H9 (cell line): ENCODE measurements around the gene EPHB2. TPM values are rescaled to one million over a fixed set of nuclear protein-coding genes. Genes with fewer than 3 reads are reported as not detected.

Experiments
- DNase-seq: peaks from one replicate; pipeline ENCODE4 v3.0.0-alpha.2; 2017
- H2AFZ ChIP-seq: one replicate; pipeline ENCODE4 v1.6.1; 2013; ENCODE audit warnings: mild to moderate bottlenecking, low read length, control low read depth, moderate library complexity
- H2AK5ac ChIP-seq: 2 replicates; pipeline ENCODE4 v1.6.1; 2013; ENCODE audit warnings: low read length, control low read depth, mixed read lengths; ENCODE audit not compliant: insufficient read length
- H2BK120ac ChIP-seq: one replicate; pipeline ENCODE4 v1.6.1; 2013; ENCODE audit warnings: low read depth, mild to moderate bottlenecking, low read length, control low read depth, inconsistent platforms; ENCODE audit not compliant: poor library complexity, severe bottlenecking
- H2BK12ac ChIP-seq: 2 replicates; pipeline ENCODE4 v1.6.1; 2013; ENCODE audit warnings: low read length, control low read depth, mixed read lengths, low read depth; ENCODE audit not compliant: insufficient read length
- H2BK15ac ChIP-seq: 2 replicates; pipeline ENCODE4 v1.6.1; 2013; ENCODE audit warnings: low read depth, low read length, control low read depth
- H2BK20ac ChIP-seq: one replicate; pipeline ENCODE4 v1.6.1; 2013; ENCODE audit warnings: low read depth, mild to moderate bottlenecking, low read length, control low read depth, inconsistent platforms; ENCODE audit not compliant: poor library complexity, severe bottlenecking
- H2BK5ac ChIP-seq: 2 replicates; pipeline ENCODE4 v1.6.1; 2013; ENCODE audit warnings: low read length, control low read depth, mixed read lengths; ENCODE audit not compliant: insufficient read length
- H3K14ac ChIP-seq: 2 replicates; pipeline ENCODE4 v1.6.1; 2013; ENCODE audit warnings: low read length, control low read depth; ENCODE audit not compliant: insufficient read depth
- H3K18ac ChIP-seq: 2 replicates; pipeline ENCODE4 v1.6.1; 2013; ENCODE audit warnings: low read depth, mild to moderate bottlenecking, mixed read lengths, low read length, control low read depth; ENCODE audit not compliant: insufficient read length
- H3K23ac ChIP-seq: 2 replicates; pipeline ENCODE4 v1.6.1; 2013; ENCODE audit warnings: low read length, control low read depth, mixed read lengths, low read depth; ENCODE audit not compliant: insufficient read length
- H3K23me2 ChIP-seq: 2 replicates; pipeline ENCODE4 v1.6.1; 2013; ENCODE audit warnings: low read depth, mild to moderate bottlenecking, mixed read lengths, low read length, control low read depth; ENCODE audit not compliant: insufficient read length, poor library complexity, severe bottlenecking
- H3K27ac ChIP-seq: 2 replicates; pipeline ENCODE4 v1.5.1; 2013; ENCODE audit warnings: low read length, control low read depth, mixed read lengths, low read depth; ENCODE audit not compliant: insufficient read length
- H3K27me3 ChIP-seq: 2 replicates; pipeline ENCODE4 v1.6.1; 2013; ENCODE audit warnings: low read length, control low read depth, inconsistent platforms; ENCODE audit not compliant: insufficient read depth
- H3K4ac ChIP-seq: 2 replicates; pipeline ENCODE4 v1.6.1; 2013; ENCODE audit warnings: low read depth, mild to moderate bottlenecking, control low read depth, inconsistent platforms, low read length, moderate library complexity
- H3K4me1 ChIP-seq: 2 replicates; pipeline ENCODE4 v1.6.1; 2013; ENCODE audit warnings: low read length, control low read depth, inconsistent platforms; ENCODE audit not compliant: insufficient read depth
- H3K4me2 ChIP-seq: 2 replicates; pipeline ENCODE4 v1.6.1; 2013; ENCODE audit warnings: low read length, control low read depth, mixed read lengths; ENCODE audit not compliant: insufficient read length, insufficient read depth
- H3K56ac ChIP-seq: 2 replicates; pipeline ENCODE4 v1.6.1; 2013; ENCODE audit warnings: low read depth, mild to moderate bottlenecking, mixed read lengths, low read length, control low read depth; ENCODE audit not compliant: insufficient read length
- H3K79me1 ChIP-seq: 2 replicates; pipeline ENCODE4 v1.6.1; 2013; ENCODE audit warnings: low read depth, mild to moderate bottlenecking, moderate library complexity, low read length, control low read depth, inconsistent platforms; ENCODE audit not compliant: insufficient read depth, poor library complexity, severe bottlenecking
- H3K79me2 ChIP-seq: 2 replicates; pipeline ENCODE4 v1.6.1; 2013; ENCODE audit warnings: low read length, control low read depth, inconsistent platforms; ENCODE audit not compliant: insufficient read depth
- H3K9ac ChIP-seq: 2 replicates; pipeline ENCODE4 v1.6.1; 2013; ENCODE audit warnings: low read length, control low read depth, mixed read lengths; ENCODE audit not compliant: insufficient read length; ENCODE audit errors: extremely low read depth
- H3K9me3 ChIP-seq: one replicate; pipeline ENCODE4 v1.6.1; 2013; ENCODE audit warnings: low read depth, low read length, inconsistent platforms; ENCODE audit not compliant: control insufficient read depth
- H3T11ph ChIP-seq: one replicate; pipeline ENCODE4 v1.6.1; 2013; ENCODE audit warnings: mild to moderate bottlenecking, low read length, control low read depth, inconsistent platforms
- H4K20me1 ChIP-seq: one replicate; pipeline ENCODE4 v1.6.1; 2013; ENCODE audit not compliant: control insufficient read depth, insufficient read length, insufficient read depth
- H4K5ac ChIP-seq: 2 replicates; pipeline ENCODE4 v1.6.1; 2013; ENCODE audit warnings: low read depth, mild to moderate bottlenecking, mixed read lengths, low read length, control low read depth; ENCODE audit not compliant: insufficient read length
- H4K8ac ChIP-seq: replicated peaks from 2 replicates; pipeline ENCODE4 v1.6.1; 2013; ENCODE audit warnings: low read length, control low read depth, mixed read lengths, low read depth; ENCODE audit not compliant: insufficient read length
- H4K91ac ChIP-seq: 2 replicates; pipeline ENCODE4 v1.6.1; 2013; ENCODE audit warnings: low read depth, mild to moderate bottlenecking, moderate library complexity, mixed read lengths, low read length, control low read depth; ENCODE audit not compliant: insufficient read length
- H3K27ac Mint-ChIP-seq, 3 experiments: 2 replicates in 2 of 3; 3 replicates in 1 of 3; pipeline ENCODE4 v1.8.0; 2020 to 2021; ENCODE audit warnings: mixed read lengths in 3 of 3, mild to moderate bottlenecking in 1 of 3, moderate library complexity in 1 of 3
- H3K27me3 Mint-ChIP-seq: 2 replicates; pipeline ENCODE4 v1.8.0; 2021; ENCODE audit warnings: low read depth, mild to moderate bottlenecking, moderate library complexity, mixed read lengths
- H3K36me3 Mint-ChIP-seq, 3 experiments: 2 replicates in 2 of 3; 3 replicates in 1 of 3; pipeline ENCODE4 v1.8.0; 2020 to 2021; ENCODE audit warnings: low read depth in 3 of 3, mixed read lengths in 3 of 3; ENCODE audit not compliant: insufficient read depth in 1 of 3
- H3K4me1 Mint-ChIP-seq, 2 experiments: 2 replicates each; pipeline ENCODE4 v1.8.0; 2020; ENCODE audit warnings: mixed read lengths in 2 of 2
- H3K4me3 Mint-ChIP-seq, 2 experiments: 2 replicates in 1 of 2; 3 replicates in 1 of 2; pipeline ENCODE4 v1.8.0; 2020 to 2021; ENCODE audit warnings: mild to moderate bottlenecking in 2 of 2, mixed read lengths in 2 of 2, moderate library complexity in 1 of 2
- H3K9me3 Mint-ChIP-seq, 2 experiments: 2 replicates in 1 of 2; 3 replicates in 1 of 2; pipeline ENCODE4 v1.8.0; 2020; ENCODE audit warnings: mild to moderate bottlenecking in 2 of 2, mixed read lengths in 2 of 2, moderate library complexity in 1 of 2
- CTCF ChIP-seq: fragments of 200-600 bp; sonication (generic); conservative IDR thresholded peaks from 3 replicates; pipeline ENCODE4 v1.8.0; 2021; ENCODE audit warnings: antibody characterized with exemption, mild to moderate bottlenecking
- whole genome bisulfite sequencing: extraction: QIAGEN DNeasy Blood & Tissue Kit; methylation state at CpG from one replicate; pipeline ENCODE4 v1.1.7; 2013; ENCODE audit warnings: missing lambda C conversion rate, low lambda C conversion rate, mixed read lengths; ENCODE audit not compliant: insufficient read length; ENCODE audit errors: extremely low coverage; 5-methylcytosine and 5-hydroxymethylcytosine counted together
- total RNA-seq: library from RNA; stranded (reverse); gene quantifications from 2 replicates; pipeline ENCODE4 v1.2.1, GENCODE V29; 2021

Gene EPHB2
- total RNA-seq, 1 experiment from 2014 or later, result 9.5 TPM

GRCh38 chr1:22778862-22779520 lies 68.4 kb downstream of the EPHB2 start:
- H3K27me3 ChIP-seq, result no peaks in the 10 kb centered on the region
- no peak for DNase-seq
- H2BK120ac ChIP-seq, result no peak overlapping the region
- H4K20me1 ChIP-seq, result no peaks in the 10 kb centered on the region
- H2BK12ac ChIP-seq, result no peak overlapping the region
- TF ChIP-seq CTCF, result no peak
- H3T11ph ChIP-seq, result no peak overlapping the region
- H3K27ac Mint-ChIP-seq, result no peak overlapping the region
- H3K9ac ChIP-seq, result no peak overlapping the region
- no peak overlapping the region for H3K27ac ChIP-seq
- H3K9me3 ChIP-seq, result no peaks in the 10 kb centered on the region
- H2AFZ ChIP-seq, result no peak overlapping the region
- H3K4me3 Mint-ChIP-seq, result no peak overlapping the region
- no peak overlapping the region for H3K18ac ChIP-seq
- no peaks in the 10 kb centered on the region for H3K23me2 ChIP-seq
- peaks cover 8 to 50% of the 10 kb centered on the region in 2 experiments for H3K4me1 Mint-ChIP-seq
- H2AK5ac ChIP-seq, result no peak overlapping the region
- H3K79me1 ChIP-seq, result no peaks in the 10 kb centered on the region
- no peak overlapping the region for H4K5ac ChIP-seq
- no peak overlapping the region for H2BK20ac ChIP-seq
- no peak overlapping the region for H2BK5ac ChIP-seq
- H3K79me2 ChIP-seq, result no peaks in the 10 kb centered on the region
- 0 out of 2 replicates have a peak, but pooled peaks cover 3% of the 10 kb centered on the region for H3K4me1 ChIP-seq
- no peak overlapping the region for H3K56ac ChIP-seq
- H3K4me2 ChIP-seq, result no peak overlapping the region
- WGBS, result no CpG with 5 or more reads among the region's 9 CpGs
- no peaks in the 10 kb centered on the region; a peak in 1 of 7 replicates for H3K36me3 Mint-ChIP-seq
- no peak overlapping the region for H4K8ac ChIP-seq
- no peak overlapping the region for H3K14ac ChIP-seq
- H3K9me3 Mint-ChIP-seq, result no peaks in the 10 kb centered on the region
- H3K27me3 Mint-ChIP-seq, result no peaks in the 10 kb centered on the region
- no peak overlapping the region for H4K91ac ChIP-seq
- no peak overlapping the region for H2BK15ac ChIP-seq
- no peak overlapping the region for H3K4ac ChIP-seq
- no peak overlapping the region for H3K23ac ChIP-seq
